GM18519 (cell line): ENCODE results near the gene USP21.
"Not testable (repeated sequence)": the region's sequence is repeated elsewhere in the genome, so short reads cannot be mapped to it uniquely, and the experiment has no call there.

ENCODE experiments used
- ATAC-seq: cut with Tn5 transposase; IDR thresholded peaks from one replicate; pipeline ENCODE4 v1.9.1; 2021; ENCODE audit warnings: mild to moderate bottlenecking, moderate library complexity; ENCODE audit not compliant: unreplicated experiment, low FRiP score

Gene USP21

GRCh38 chr1:161159087-161159912, at the start of gene USP21:
Gene USP21, plus strand, starts transcription at chr1:161159500. Its CDS starts 1,141 bp downstream, at chr1:161160641.
- peak; percentile 64 for ATAC-seq

- no peak for ATAC-seq
These were observed 48.2 kb upstream of the USP21 start for GRCh38 chr1:161111117-161111516.

GRCh38 chr1:161111527-161111926, 47.8 kb upstream of the USP21 start:
- no peak for ATAC-seq

- ATAC-seq: no peak
These were observed 45.4 kb upstream of the USP21 start for GRCh38 chr1:161113915-161114314.

- ATAC-seq: no peak
These were observed 44.7 kb upstream of the USP21 start for GRCh38 chr1:161114556-161114955.

GRCh38 chr1:161115132-161115711, 44.1 kb upstream of the USP21 start:
- no peak for ATAC-seq

- ATAC-seq: not testable (repeated sequence)
These were observed 43.3 kb upstream of the USP21 start for GRCh38 chr1:161115961-161116360.

- ATAC-seq: peak; percentile 46
These were observed 41.3 kb upstream of the USP21 start, which contains the start of the genes NIT1 and PFDN2 for GRCh38 chr1:161117759-161118581. Gene NIT1, plus strand, starts transcription at chr1:161118105. Its CDS starts 72 bp downstream, at chr1:161118177. Gene PFDN2, minus strand, starts transcription at chr1:161118037. Its CDS starts 11 bp downstream, at chr1:161118026.

GRCh38 chr1:161119092-161119903, 40.0 kb upstream of the USP21 start:
- no peak for ATAC-seq

GRCh38 chr1:161121042-161121650, 38.2 kb upstream of the USP21 start:
- ATAC-seq: no peak

- no peak for ATAC-seq
These were observed 37.5 kb upstream of the USP21 start for GRCh38 chr1:161121834-161122233.

- no peak for ATAC-seq
These were observed 36.3 kb upstream of the USP21 start for GRCh38 chr1:161122967-161123366.

- ATAC-seq: no peak
These were observed 31.7 kb upstream of the USP21 start for GRCh38 chr1:161127649-161128048.

- no peak for ATAC-seq
These were observed 30.5 kb upstream of the USP21 start for GRCh38 chr1:161128591-161129420.

GRCh38 chr1:161130266-161130665, 29.0 kb upstream of the USP21 start:
- ATAC-seq: no peak

GRCh38 chr1:161131523-161132409, 27.5 kb upstream of the USP21 start:
- ATAC-seq: no peak

GRCh38 chr1:161132410-161133219, 26.7 kb upstream of the USP21 start, which contains the start of gene DEDD:
Gene DEDD, minus strand, starts transcription at chr1:161132667. Its CDS starts 8,205 bp downstream, at chr1:161124462.
- ATAC-seq: peak; percentile 91
